Astrocyte (in vitro differentiated cells and primary cell): ENCODE data around the gene WNT8B. TPM values are rescaled to one million over a fixed set of nuclear protein-coding genes. Genes with fewer than 3 reads are reported as not detected.
A peak's percentile ranks its signal among the peaks of the same experiment; 100 is the strongest.

Source experiments
- DNase-seq: peaks from one replicate; pipeline ENCODE4 v3.0.0-alpha.2; 2010; ENCODE audit warnings: low read depth
- FAIRE-seq: peaks from 2 replicates; lab custom pipeline; 2011; peaks lifted over from hg19 to GRCh38; lab: Jason Lieb, UNC
- H2AFZ ChIP-seq: 2 replicates; pipeline ENCODE4 v1.6.0; 2012; ENCODE audit warnings: low read depth, low read length, inconsistent platforms
- H3K27ac ChIP-seq: 2 replicates; pipeline ENCODE4 v1.5.1; 2011; ENCODE audit warnings: low read depth, low read length, inconsistent platforms
- H3K27me3 ChIP-seq: 2 replicates; pipeline ENCODE4 v1.6.0; 2011; ENCODE audit warnings: low read length, inconsistent platforms; ENCODE audit not compliant: insufficient read depth
- H3K36me3 ChIP-seq: 2 replicates; pipeline ENCODE4 v1.5.1; 2011; ENCODE audit warnings: low read length, inconsistent platforms; ENCODE audit not compliant: insufficient read depth
- H3K4me1 ChIP-seq: 2 replicates; pipeline ENCODE4 v1.5.1; 2011; ENCODE audit warnings: low read length, inconsistent platforms; ENCODE audit not compliant: insufficient read depth
- H3K4me2 ChIP-seq: 2 replicates; pipeline ENCODE4 v1.6.0; 2012; ENCODE audit warnings: low read length, inconsistent platforms
- H3K4me3 ChIP-seq: 2 replicates; pipeline ENCODE4 v1.5.1; 2011; ENCODE audit warnings: low read depth, mild to moderate bottlenecking, low read length, inconsistent platforms; ENCODE audit not compliant: insufficient read depth
- H3K79me2 ChIP-seq: 2 replicates; pipeline ENCODE4 v1.6.0; 2012; ENCODE audit warnings: mild to moderate bottlenecking, low read length, inconsistent platforms; ENCODE audit not compliant: insufficient read depth
- H3K9ac ChIP-seq: 2 replicates; pipeline ENCODE4 v1.6.0; 2012; ENCODE audit warnings: mild to moderate bottlenecking, low read length, inconsistent platforms
- H3K9me3 ChIP-seq: 2 replicates; pipeline ENCODE4 v1.5.1; 2012; ENCODE audit warnings: low read depth, mild to moderate bottlenecking, low read length, inconsistent platforms; ENCODE audit not compliant: insufficient read depth
- H4K20me1 ChIP-seq: 2 replicates; pipeline ENCODE4 v1.6.0; 2012; ENCODE audit warnings: low read length, inconsistent platforms; ENCODE audit not compliant: insufficient read depth
- H3K27ac Mint-ChIP-seq: one replicate; pipeline ENCODE4 v1.8.0; 2021; ENCODE audit warnings: mild to moderate bottlenecking, mixed read lengths; ENCODE audit not compliant: unreplicated experiment
- H3K27me3 Mint-ChIP-seq: one replicate; pipeline ENCODE4 v1.8.0; 2021; ENCODE audit warnings: low read depth, mixed read lengths; ENCODE audit not compliant: unreplicated experiment
- H3K36me3 Mint-ChIP-seq: one replicate; pipeline ENCODE4 v1.8.0; 2021; ENCODE audit warnings: low read depth, mixed read lengths; ENCODE audit not compliant: unreplicated experiment
- H3K4me1 Mint-ChIP-seq: one replicate; pipeline ENCODE4 v1.8.0; 2021; ENCODE audit warnings: low read depth, mixed read lengths; ENCODE audit not compliant: unreplicated experiment
- H3K4me3 Mint-ChIP-seq: one replicate; pipeline ENCODE4 v1.8.0; 2021; ENCODE audit warnings: mild to moderate bottlenecking, moderate library complexity, mixed read lengths; ENCODE audit not compliant: unreplicated experiment
- H3K9me3 Mint-ChIP-seq: one replicate; pipeline ENCODE4 v1.8.0; 2021; ENCODE audit warnings: mild to moderate bottlenecking, mixed read lengths; ENCODE audit not compliant: unreplicated experiment
- EZH2 ChIP-seq: IDR thresholded peaks from 2 replicates; pipeline ENCODE4 v1.6.1; 2012; ENCODE audit warnings: mild to moderate bottlenecking, low read length, inconsistent platforms; ENCODE audit not compliant: insufficient read depth
- total RNA-seq: library from RNA; stranded (reverse); gene quantifications from 2 replicates; pipeline ENCODE4 v1.2.1, GENCODE V29; 2021
- TF ChIP-seq, protein P1 (sequence below): IDR thresholded peaks from 2 replicates; pipeline ENCODE4 v1.5.1; 2011; ENCODE audit warnings: low read depth, mild to moderate bottlenecking, inconsistent platforms, low read length, moderate library complexity; ENCODE audit not compliant: insufficient read depth

The WNT8B gene
- total RNA-seq, 1 donor from 2014 or later = not detected

DNA sequence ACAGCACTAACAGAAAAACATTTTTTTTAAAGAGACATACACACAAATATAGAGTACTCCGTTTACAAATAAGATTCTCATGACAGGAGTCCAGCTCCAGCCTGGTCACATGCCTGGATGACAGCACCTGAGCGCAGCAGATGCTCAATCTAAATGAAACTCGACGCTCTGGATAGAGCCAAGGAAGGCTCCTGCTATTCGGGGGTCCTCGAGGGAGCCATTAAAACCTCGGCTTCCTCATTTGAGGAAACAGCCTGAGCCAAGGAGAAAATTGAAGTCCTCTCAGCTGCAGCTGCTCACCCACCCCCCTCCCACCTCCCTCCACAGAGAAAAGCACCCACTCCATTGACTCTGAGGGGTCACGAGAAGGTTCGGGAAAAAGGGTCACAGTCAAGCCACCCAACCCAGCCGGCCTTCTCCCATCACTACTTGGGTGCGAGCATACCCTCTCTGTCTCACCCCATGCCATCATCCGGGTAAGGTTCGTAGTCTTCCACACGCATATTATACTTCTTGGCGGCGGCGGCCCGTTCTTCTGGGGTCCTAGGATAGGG is 66.2 kb downstream of the WNT8B start:
- H3K4me1 ChIP-seq = peaks cover 13% of the 10 kb centered on the region
- peak overlapping the region; percentile 100 for H3K4me3 Mint-ChIP-seq
- DNase-seq (no peak), FAIRE-seq (no peak)
- no peaks in the 10 kb centered on the region for H3K27me3 ChIP-seq
- H4K20me1 ChIP-seq = peaks cover 6% of the 10 kb centered on the region
- H3K9ac ChIP-seq = peak overlapping the region; percentile 97
- H3K36me3 Mint-ChIP-seq = peaks cover 12% of the 10 kb centered on the region
- H3K79me2 ChIP-seq = peaks cover 39% of the 10 kb centered on the region
- H3K27ac Mint-ChIP-seq = peak overlapping the region; percentile 95
- H3K27me3 Mint-ChIP-seq = no peaks in the 10 kb centered on the region
- no peaks in the 10 kb centered on the region for H3K9me3 Mint-ChIP-seq
- H3K4me3 ChIP-seq = peak overlapping the region; percentile 95
- peak overlapping the region; percentile 76 for H3K27ac ChIP-seq
- H3K4me2 ChIP-seq = peak overlapping the region; percentile 99
- peaks cover 11% of the 10 kb centered on the region for H3K4me1 Mint-ChIP-seq
- TF ChIP-seq, protein P1, sequence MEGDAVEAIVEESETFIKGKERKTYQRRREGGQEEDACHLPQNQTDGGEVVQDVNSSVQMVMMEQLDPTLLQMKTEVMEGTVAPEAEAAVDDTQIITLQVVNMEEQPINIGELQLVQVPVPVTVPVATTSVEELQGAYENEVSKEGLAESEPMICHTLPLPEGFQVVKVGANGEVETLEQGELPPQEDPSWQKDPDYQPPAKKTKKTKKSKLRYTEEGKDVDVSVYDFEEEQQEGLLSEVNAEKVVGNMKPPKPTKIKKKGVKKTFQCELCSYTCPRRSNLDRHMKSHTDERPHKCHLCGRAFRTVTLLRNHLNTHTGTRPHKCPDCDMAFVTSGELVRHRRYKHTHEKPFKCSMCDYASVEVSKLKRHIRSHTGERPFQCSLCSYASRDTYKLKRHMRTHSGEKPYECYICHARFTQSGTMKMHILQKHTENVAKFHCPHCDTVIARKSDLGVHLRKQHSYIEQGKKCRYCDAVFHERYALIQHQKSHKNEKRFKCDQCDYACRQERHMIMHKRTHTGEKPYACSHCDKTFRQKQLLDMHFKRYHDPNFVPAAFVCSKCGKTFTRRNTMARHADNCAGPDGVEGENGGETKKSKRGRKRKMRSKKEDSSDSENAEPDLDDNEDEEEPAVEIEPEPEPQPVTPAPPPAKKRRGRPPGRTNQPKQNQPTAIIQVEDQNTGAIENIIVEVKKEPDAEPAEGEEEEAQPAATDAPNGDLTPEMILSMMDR = no peak
- no peak for TF ChIP-seq EZH2
- peaks cover 13% of the 10 kb centered on the region for H3K36me3 ChIP-seq
- H3K9me3 ChIP-seq = no peaks in the 10 kb centered on the region
- H2AFZ ChIP-seq = peak overlapping the region; percentile 98

GRCh38 chr10:100529475-100530298 is 66.9 kb downstream of the WNT8B start, which contains the start of gene NDUFB8:
NDUFB8 (minus strand) TSS chr10:100529871; CDS start chr10:100529851, 20 bp downstream.
- peak within 1 kb of the TSS; percentile 100 for H3K4me3 Mint-ChIP-seq
- H3K4me1 ChIP-seq = peaks cover 13% of the 10 kb centered on the region
- peak within 1 kb of the TSS; percentile 76 for H3K27ac ChIP-seq
- H3K36me3 Mint-ChIP-seq = peaks cover 9% of the 10 kb centered on the region
- peaks cover 13% of the 10 kb centered on the region for H3K36me3 ChIP-seq
- H3K9me3 ChIP-seq = no peaks in the 10 kb centered on the region
- H3K9me3 Mint-ChIP-seq = no peaks in the 10 kb centered on the region
- TF ChIP-seq, protein P1 = no peak
- no peak for TF ChIP-seq EZH2
- peaks cover 11% of the 10 kb centered on the region for H3K4me1 Mint-ChIP-seq
- peak within 1 kb of the TSS; percentile 98 for H2AFZ ChIP-seq
- DNase-seq = peak; percentile 48
- H4K20me1 ChIP-seq = peaks cover 6% of the 10 kb centered on the region
- peaks cover 39% of the 10 kb centered on the region for H3K79me2 ChIP-seq
- H3K27me3 ChIP-seq = no peaks in the 10 kb centered on the region
- FAIRE-seq = no peak
- peak within 1 kb of the TSS; percentile 95 for H3K27ac Mint-ChIP-seq
- peak within 1 kb of the TSS; percentile 95 for H3K4me3 ChIP-seq
- peak within 1 kb of the TSS; percentile 97 for H3K9ac ChIP-seq
- peak within 1 kb of the TSS; percentile 99 for H3K4me2 ChIP-seq
- H3K27me3 Mint-ChIP-seq = no peaks in the 10 kb centered on the region
